Left colon (tissue), 2 donors: ENCODE results near the gene INPPL1. TPM values are rescaled to one million over a fixed set of nuclear protein-coding genes. Genes with fewer than 3 reads are reported as not detected.
"Not testable (repeated sequence)": the region's sequence is repeated elsewhere in the genome, so short reads cannot be mapped to it uniquely, and the experiment has no call there.

Source experiments
- ATAC-seq: fragments of 200-7000 bp; cut with Tn5 transposase; one replicate; pipeline ENCODE4 v1.9.1; 2020; ENCODE audit warnings: mild to moderate bottlenecking, moderate library complexity
- DNase-seq, 2 donors: peaks; one replicate each; pipeline ENCODE4 v3.0.0-alpha.2; 2020
- intact Hi-C, 2 donors: fragments of 100-400 bp; cut with DNase I in 1 of 2; cut with micrococcal nuclease in 1 of 2; formaldehyde crosslinking; loops; one replicate each; pipeline versions ENCODE4 v1.11.2 to v1.14.0; 2022; cut with DNase I, micrococcal nuclease
- total RNA-seq, 2 donors: library from RNA; stranded (reverse); fragmentation: NEBNext Ultra II Directional; extraction: Animal tissue kit (Norgen Biotek cat#: 25700); gene quantifications; one replicate each; pipeline ENCODE4 v1.2.1, GENCODE V29; 2021
- donor health status: DM: no; HTN: no; CAD: no.
- donor health status: DM: yes; HTN: yes; CAD: no.

Gene INPPL1
- total RNA-seq, 2 donors from 2014 or later: 120 to 142 TPM

DNA sequence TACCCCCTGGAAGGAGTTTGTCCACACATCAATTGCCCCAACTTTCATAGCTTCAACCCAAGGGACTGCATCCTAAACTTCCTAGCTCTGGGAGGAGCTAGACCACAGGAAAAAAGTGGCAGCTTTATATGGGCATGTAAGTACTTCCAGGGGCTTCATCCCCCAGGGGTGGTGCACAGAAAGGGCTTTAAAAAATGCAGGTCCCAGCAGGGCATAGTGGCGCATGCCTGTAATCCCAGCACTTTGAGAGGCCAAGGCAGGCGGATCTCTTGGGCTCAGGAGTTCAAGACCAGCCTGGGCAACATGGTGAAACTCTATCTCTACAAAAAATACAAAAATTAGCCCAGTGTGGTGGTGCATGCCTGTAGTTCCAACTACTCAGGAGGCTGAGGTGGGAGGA lies 17.8 kb upstream of the INPPL1 start:
- DNase-seq, intact Hi-C loops, ATAC-seq: not testable (repeated sequence)

DNA sequence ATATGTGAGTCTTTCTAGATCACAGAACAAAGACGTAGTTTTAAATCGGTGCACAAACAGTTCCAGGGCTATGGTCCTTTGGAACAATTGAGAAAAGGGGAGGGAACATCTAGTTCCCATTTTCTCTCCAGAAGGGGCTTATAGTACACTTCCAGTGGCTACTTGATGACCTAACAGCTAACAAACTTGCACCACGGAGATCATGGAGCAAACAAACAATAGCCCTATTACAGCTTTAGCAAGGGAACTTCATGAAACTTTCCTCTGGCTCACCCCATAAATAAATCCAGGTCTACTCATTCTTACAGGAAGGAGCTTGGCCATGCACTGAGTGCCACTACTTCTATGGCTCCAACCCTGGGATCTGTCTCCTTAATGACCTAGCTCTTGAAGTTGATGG lies 16.3 kb upstream of the INPPL1 start:
- no peak for ATAC-seq
- no peak for DNase-seq
- intact Hi-C loops: no loop called here

DNA sequence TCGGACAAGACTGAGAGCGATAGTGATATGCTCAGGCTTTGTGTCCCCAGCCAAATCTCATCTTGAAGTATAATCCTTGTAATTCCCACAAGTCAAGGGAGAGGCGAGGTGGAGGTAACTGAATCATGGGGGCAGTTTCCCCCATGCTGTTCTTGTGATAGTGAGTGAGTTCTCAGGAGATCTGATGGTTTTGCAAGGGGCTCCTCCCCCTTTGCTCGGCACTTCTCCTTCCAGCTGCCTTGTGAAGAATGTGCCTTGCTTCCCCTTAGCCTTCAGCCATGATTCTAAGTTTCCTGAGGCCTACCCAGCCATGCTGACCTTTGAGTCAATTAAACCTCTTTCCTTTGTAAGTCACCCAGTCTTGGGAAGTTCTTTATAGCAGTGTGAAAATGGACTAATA lies 15.5 kb upstream of the INPPL1 start:
- ATAC-seq (no peak), DNase-seq (no peak)
- intact Hi-C loops: no loop called here

DNA sequence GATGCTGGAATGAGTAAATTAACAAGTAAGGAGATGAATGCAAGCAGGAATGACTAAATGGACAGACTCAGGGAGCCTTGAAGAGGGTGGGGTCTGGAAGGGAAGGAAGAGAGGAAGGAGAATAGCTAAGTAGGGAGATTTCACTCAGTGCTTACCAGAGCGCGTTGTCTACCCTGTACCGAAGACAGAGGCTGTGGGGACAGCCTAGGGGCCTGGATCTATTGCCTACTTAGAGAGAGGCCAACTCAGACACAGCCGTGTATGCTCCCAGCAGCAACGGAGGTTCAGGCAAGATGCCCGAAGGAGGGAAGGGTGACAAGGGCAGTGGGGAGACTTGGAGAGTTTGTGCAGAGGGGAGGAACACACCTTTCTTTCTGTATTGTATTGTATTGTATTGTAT lies 7.9 kb upstream of the INPPL1 start, which contains the start of gene FOLR2:
Gene FOLR2 (plus strand): TSS at position 157 of the 400 bp plus-strand sequence. CDS start 1,791 bp downstream, outside the sequence.
- intact Hi-C loops: no loop called here
- no peak for DNase-seq

DNA sequence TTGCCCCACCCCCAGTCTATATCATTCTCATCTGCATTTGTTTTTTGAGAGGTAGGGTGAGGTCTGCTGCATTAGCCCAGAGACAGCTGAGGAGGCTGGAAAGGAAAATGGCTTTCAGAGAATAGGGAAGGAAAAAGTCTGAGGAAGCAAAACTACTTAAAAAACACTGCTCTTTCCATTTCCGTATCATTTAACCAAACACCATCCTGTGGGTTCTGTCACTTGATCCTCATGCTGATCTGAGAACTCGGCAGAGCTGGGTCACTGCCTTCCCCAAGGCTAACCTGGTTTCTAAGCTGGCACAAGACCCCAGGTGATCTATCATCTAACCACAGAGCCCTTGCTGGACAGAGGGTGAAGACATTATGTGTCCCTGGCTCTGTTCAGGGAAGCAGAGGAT lies 6.7 kb upstream of the INPPL1 start:
- no peak for DNase-seq
- intact Hi-C loops: no loop called here
- ATAC-seq: no peak

More for the DNA sequence above, 7.9 kb upstream of the INPPL1 start, which contains the start of gene FOLR2:
- no peak for ATAC-seq

DNA sequence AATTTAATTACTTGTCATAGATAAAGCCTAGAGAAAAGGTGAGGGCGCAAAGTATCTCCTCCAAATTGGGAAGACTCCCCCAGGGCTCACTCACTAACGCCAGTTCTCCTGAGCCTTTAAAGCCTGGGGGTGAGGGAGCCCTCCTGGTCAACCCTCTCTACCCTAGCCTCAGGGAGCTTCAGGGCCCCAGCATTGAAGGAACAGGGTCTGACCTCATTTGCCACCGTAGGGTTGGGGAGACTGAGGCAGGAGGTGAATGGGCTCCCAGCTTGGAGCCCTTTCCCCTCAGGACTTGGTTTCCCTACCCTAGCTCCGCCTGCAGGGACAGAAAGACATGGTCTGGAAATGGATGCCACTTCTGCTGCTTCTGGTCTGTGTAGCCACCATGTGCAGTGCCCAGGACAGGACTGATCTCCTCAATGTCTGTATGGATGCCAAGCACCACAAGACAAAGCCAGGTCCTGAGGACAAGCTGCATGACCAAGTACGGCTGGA lies 6.3 kb upstream of the INPPL1 start:
- ATAC-seq: no peak
- intact Hi-C loops: no loop called here

DNA sequence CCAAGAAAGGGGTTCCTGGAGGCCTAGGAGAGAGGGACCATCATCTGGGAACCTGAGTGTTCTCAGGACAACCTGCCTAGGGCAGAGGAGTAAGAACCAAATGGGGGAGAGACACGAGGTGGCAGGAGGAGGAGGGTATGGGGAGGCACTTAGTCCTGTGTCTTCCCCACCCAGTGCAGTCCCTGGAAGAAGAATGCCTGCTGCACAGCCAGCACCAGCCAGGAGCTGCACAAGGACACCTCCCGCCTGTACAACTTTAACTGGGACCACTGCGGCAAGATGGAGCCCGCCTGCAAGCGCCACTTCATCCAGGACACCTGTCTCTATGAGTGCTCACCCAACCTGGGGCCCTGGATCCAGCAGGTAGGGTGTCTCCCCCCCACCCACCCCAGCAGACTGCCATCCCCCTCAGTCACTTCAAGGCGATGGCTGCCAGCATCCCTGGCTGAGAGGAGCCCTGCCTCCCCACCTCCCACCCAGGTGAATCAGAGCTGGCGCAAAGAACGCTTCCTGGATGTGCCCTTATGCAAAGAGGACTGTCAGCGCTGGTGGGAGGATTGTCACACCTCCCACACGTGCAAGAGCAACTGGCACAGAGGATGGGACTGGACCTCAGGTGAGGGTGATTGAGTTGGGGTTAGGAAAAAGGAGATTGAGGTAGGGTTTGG lies 3.7 kb upstream of the INPPL1 start:
- intact Hi-C loops: no loop called here

More for the DNA sequence above, 6.3 kb upstream of the INPPL1 start:
- no peak for DNase-seq

DNA sequence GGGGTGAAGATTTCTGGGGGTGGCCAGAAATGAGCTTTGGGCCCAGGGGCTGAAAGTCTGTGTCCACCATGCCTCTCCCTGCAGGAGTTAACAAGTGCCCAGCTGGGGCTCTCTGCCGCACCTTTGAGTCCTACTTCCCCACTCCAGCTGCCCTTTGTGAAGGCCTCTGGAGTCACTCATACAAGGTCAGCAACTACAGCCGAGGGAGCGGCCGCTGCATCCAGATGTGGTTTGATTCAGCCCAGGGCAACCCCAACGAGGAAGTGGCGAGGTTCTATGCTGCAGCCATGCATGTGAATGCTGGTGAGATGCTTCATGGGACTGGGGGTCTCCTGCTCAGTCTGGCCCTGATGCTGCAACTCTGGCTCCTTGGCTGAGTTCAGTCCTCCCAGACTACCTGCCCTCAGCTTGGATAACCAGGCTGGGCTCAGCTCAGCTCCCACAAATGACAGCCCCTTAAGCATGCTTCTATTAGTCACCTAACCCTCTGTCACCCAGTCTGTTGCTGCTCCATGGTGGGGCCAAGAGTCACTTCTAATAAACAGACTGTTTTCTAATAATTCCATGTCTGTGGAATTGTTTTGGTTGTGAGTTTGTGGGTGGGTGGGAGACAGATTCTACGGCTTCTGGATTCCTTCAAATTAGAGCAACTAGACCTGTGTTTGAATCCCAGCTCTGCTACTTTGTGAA lies 3.0 kb upstream of the INPPL1 start:
- ATAC-seq (no peak), DNase-seq (no peak)
- intact Hi-C loops: no loop called here

More for the DNA sequence above, 3.7 kb upstream of the INPPL1 start:
- DNase-seq (no peak), ATAC-seq (no peak)

DNA sequence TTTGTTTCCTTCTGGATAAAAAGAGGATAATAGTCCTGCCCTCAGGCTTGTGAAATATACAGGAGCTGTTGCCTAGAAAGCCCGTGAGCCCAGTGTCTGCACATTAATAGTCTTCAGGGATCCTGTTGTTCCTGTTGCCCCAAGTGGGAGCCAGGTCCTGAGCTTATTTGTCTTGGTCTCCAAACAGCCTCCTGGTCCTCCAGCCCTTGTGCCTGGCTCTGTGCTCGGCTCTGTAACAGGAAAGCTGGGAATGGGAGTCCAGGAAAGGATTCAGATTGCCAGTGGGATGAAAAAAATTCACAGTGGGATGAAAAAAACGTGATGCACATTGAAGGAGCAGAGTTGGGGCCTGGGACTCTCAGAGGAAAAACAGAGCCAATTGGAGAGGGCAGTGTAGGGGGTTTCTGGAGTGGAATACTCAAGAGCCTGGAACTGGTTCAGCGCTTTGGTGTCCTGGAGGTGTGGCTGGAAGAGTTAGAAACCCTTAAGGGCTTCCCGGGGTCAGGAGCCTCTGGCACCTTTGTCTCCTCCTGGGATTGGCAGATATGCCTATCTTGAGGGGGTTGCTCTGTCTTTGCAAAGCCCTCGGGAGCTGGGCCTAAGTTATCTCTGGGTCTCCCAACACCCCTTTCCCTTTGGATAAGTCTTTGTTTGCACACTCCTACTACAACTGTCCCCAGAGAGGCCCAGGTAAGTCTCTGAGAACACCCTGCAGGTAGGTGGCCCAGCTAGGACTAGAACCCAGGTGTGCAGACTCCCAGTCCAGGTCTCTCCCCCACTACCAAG lies 2.3 kb upstream of the INPPL1 start:
- intact Hi-C loops: no loop called here
- DNase-seq (no peak), ATAC-seq (no peak)

DNA sequence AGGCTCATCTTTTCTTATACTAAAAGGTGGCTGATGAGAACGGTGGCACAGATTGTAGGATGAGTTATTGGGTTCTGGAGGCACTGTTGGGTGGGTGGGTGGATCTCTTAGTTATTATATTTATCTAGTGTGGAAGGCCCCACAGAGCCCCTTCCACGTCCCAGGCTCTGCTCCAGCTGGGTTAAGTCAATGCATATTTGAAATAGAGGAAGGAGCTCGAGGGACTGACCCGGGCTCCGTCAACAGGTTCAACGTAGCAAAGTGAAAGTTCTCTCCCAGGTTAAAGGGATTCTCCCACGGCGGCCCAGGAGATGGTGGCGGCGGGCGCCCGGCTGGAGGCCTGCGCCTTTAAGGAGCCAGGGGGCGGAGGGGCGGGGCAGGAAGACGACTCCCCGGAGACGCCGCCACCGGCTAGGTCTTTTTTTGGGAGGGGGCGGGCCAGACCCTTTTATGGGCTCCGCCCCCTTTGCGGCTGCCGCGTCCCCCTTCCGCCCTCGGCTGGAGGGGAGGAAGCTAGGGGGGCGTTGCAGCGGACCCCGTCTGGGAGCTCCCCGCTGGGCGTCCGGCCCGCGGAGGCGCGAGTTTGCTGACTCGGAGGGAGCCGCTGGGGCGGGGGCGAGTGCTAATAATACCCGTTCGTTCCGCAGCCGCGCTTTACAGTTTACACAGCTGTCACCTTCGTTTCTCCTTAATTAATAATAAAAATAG lies 1.5 kb upstream of the INPPL1 start:
- DNase-seq (peak; percentile 96 to 99), ATAC-seq (peak; percentile 84)
- intact Hi-C loops: no loop called here

DNA sequence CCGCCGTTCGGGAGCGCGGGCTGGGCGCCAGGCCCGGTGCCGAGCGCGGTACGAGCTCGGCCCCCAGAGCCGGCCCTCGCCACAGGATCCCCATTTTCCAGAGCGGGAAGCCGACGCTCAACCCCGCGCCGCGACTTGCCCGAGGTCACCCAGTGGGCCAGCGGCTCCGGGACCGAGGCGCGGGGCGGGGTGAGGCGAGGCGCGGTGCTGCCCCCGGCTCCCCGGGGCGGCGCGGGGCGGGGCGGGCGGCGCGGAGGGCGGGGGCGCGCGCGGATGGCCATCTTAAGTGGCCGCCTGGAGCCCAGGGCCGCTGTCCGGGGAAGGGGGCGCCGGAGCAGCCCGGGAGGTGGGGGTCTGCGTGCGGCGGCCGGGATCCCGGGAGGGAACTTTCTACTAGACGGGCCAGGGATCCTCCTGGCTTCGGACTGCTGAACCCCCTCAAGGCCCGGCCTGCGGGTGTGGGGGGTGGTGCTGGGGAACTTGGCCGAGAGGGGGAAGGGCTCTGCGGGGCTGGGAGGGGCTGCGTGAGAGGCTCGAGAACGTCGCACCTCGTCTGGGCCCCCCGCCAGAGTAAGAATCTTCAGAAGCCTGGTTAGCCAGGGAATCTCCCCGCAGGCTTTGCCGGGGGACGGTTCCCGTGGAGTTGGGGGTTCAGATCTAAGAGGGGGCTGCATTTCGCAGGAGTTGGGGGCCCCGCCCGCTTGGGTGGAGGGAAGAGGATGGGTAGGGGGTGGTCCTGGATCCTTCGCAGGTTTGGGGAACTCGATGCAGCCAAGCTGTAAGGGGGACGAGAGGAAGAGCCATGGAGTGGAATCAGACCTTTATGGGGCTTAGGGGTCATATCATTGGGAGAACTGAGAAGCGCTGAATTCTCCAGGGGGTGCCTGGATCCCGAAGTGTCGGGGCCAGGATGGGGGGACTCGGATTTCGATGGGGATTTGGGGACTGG lies 678 bp upstream of the INPPL1 start:
- DNase-seq: peak; percentile 81 to 83
- peak; percentile 76 for ATAC-seq
- intact Hi-C loops: no loop called here

DNA sequence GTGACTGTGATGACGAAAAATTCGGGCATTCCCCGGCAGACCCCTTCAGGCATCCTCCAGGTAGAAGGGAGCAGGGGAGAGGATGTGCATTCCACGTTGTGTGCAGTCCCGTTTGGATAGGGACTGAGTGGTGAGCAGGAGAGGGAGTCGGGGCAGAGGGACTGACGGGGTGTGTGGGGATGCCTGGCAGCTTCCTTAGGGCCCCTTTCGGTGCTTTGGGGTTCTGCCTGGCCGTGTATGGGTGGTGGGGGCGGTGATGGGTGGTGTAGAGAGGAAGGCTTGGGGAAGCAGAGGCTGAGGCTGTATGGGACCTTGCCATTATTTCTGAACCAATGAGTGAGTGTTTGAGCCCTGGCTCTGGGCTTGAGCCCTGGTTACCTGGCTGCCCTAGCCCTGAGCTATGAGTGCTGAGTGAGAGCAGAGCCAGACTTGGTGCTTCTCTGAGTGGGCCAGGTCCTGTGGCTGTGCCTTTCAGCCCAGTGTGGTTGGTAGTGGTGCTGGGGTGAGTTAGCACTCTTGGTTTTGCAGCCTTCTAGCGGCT lies 914 bp downstream of the INPPL1 start:
- intact Hi-C loops: no loop called here
- no peak for ATAC-seq
- DNase-seq: no peak

DNA sequence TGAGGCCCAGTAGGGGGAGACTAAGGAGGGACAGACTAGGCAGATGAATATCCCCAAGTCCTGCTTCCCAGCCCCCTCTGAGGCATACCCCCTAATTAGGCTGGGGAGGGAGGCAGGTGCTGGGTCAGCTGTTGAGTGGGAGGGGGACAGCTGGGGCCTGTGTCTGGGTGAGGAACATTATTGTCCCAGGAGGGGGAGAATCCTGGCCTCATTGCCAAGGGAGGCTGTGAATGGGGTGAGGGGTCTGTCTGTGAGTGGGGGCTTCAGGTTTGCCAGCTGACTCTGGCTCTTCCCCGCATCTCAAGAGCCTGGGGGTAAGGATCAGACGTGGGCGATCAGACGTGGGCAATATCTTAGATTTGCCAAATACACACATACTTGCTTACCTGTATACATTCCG lies 2.1 kb downstream of the INPPL1 start:
- DNase-seq (no peak), ATAC-seq (no peak)
- intact Hi-C loops: no loop called here

DNA sequence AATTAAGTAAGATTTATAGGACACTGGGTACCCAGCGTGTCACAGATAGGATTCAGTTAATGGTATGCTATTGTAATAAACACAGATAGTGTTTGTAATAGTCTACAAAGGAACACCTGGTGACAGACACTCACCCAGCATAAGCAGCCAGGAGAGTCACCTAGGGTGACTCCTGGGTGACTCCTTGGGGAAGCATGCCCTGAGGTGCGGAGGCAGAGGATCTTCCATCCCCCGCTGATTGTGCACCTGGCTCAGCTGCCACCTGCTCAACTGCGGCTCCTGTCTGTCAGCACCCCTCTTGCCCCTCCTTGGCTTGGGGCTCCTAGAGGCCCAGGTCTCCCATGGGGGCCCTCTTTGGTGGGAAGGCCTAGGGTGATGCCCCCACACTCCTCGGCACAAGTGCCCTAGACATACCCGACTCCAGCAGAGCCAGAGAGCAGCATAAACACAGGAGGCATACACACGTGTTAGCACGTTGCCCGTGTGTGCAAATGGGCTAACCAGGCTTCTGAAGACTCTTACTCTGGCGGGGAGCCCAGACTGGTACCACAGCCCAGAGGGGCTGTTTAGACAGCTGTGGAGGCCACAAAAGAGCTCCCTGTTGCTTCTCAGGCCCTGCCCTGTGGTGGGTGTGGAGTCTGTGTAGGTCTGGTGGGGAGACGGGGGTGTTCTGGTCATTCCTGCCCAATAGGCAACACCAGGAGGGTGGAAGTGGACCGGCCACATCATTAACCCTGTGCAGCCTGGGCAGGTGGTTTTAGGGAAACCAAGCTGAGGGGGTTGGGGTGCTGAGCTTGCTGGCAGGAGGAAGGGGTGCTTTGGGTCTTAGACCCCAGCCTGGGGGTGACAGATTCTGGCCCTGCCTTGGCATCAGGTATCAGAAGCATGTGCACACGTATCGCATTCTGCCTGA lies 3.0 kb downstream of the INPPL1 start:
- no peak for DNase-seq

DNA sequence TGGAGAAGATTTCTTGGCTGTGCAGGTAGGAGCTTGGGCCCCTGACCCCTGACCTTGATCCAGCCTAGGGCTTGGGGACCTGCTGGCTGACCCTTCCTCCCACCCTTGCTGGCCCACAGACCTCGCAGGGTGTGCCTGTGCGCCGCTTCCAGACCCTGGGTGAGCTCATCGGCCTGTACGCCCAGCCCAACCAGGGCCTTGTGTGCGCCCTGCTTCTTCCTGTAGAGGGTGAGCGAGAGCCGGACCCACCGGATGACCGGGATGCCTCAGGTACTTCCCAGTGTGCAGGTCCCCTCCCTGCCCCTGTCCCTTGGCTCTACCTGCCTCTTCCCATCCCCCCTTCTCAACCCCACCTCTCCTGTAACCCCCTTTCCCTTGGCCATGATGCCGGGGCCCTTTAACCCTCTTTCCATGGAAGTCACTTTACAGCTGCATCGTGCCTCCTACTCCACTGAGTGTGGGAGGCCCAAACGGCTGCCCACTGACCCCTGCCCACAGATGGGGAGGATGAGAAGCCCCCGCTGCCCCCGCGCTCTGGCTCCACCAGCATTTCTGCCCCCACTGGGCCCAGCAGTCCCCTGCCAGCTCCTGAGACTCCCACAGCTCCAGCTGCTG lies 3.8 kb downstream of the INPPL1 start:
- intact Hi-C loops: no loop called here
- ATAC-seq: no peak
- DNase-seq: no peak

More for the DNA sequence above, 3.0 kb downstream of the INPPL1 start:
- ATAC-seq: no peak
- intact Hi-C loops: no loop called here

DNA sequence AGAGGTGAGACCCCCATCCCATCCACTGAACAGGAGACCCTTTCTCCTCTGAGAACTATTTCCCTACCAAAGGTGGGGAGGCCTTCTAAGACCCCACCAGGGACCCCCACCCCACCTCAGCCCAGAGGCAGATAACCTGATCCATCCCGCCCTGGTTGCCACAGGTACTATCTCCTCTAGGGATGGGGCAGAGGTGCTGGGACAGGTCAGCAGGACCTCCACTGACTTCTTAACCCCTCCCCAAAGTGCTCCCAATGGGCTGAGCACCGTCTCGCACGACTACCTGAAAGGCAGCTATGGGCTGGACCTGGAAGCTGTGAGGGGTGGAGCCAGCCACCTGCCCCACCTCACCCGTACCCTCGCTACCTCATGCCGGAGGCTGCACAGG lies 4.3 kb downstream of the INPPL1 start:
- DNase-seq (no peak), ATAC-seq (no peak)
- intact Hi-C loops: no loop called here
